ENCODE measurements around the gene PCAT7.

The PCAT7 gene

DNA sequence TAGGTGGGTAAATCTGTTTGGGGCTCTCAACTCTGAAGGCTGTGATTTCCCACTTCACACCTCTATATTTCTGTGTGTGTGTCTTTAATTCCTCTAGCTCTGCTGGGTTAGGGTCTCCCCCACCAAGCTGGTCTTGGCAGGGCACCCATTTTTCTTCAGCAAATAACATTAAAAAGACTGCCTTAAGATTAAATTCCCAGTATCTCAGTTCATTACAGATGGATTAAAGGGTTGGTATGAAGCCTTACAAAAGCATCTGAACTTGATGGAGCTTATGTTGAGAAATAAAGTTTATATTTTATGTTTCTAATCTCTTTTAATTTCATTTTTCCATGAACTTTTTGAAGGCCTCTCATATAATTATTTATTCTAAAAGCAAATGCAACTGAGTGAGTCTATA is 11.7 kb downstream of the PCAT7 start:
- H3K9ac ChIP-seq (ENCODE audit: low read depth, low read length), result no peak overlapping the region
- no peaks in the 10 kb centered on the region for H3K36me3 ChIP-seq (ENCODE audit: control insufficient read depth, insufficient read depth, low read length)
- peaks cover 12% of the 10 kb centered on the region for H3K4me1 ChIP-seq (ENCODE audit: control insufficient read depth, insufficient read depth, low read length)
- H3K9me3 ChIP-seq (ENCODE audit: control insufficient read depth, insufficient read depth, low read length), result no peaks in the 10 kb centered on the region
- no peak overlapping the region for H3K4me3 ChIP-seq (ENCODE audit: low read depth, low read length)
- H3K27me3 ChIP-seq (ENCODE audit: control insufficient read depth, insufficient read depth, low read length), result no peaks in the 10 kb centered on the region

DNA sequence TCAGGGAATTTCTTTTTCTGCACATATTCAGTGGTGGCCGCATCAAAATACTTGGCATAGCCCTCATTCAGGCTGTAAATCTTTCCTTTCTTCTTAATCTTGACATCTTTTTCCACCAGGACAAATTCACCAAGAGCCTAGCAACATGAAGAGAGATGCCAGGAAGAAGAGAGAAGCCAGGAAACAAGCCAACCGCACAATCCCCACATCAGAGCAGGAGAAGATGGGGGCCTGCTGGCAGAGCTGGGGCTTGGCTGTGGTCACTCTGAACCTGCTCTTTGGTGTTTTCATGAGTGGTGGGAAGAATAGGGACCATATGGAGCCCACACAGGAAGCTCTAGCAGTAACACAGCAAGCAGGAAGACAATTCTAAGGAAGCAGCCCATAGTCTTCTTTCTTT is 12.4 kb downstream of the PCAT7 start:
- no peak overlapping the region for H3K4me3 ChIP-seq (ENCODE audit: low read depth, low read length)
- H3K27me3 ChIP-seq (ENCODE audit: control insufficient read depth, insufficient read depth, low read length), result no peaks in the 10 kb centered on the region
- H3K36me3 ChIP-seq (ENCODE audit: control insufficient read depth, insufficient read depth, low read length), result no peaks in the 10 kb centered on the region
- H3K4me1 ChIP-seq (ENCODE audit: control insufficient read depth, insufficient read depth, low read length), result peaks cover 12% of the 10 kb centered on the region
- H3K9ac ChIP-seq (ENCODE audit: low read depth, low read length), result no peak overlapping the region
- H3K9me3 ChIP-seq (ENCODE audit: control insufficient read depth, insufficient read depth, low read length), result no peaks in the 10 kb centered on the region

GRCh38 chr9:94568250-94568889 is 13.5 kb downstream of the PCAT7 start:
- Histone ChIP-seq H3K4me1 (ENCODE audit: control insufficient read depth, insufficient read depth, low read length) (peaks cover 12% of the 10 kb centered on the region), H3K9ac (ENCODE audit: low read depth, low read length) (no peak overlapping the region), H3K36me3 (ENCODE audit: control insufficient read depth, insufficient read depth, low read length) (no peaks in the 10 kb centered on the region), H3K4me3 (ENCODE audit: low read depth, low read length) (no peak overlapping the region), H3K27me3 (ENCODE audit: control insufficient read depth, insufficient read depth, low read length) (no peaks in the 10 kb centered on the region), H3K9me3 (ENCODE audit: control insufficient read depth, insufficient read depth, low read length) (no peaks in the 10 kb centered on the region)

DNA sequence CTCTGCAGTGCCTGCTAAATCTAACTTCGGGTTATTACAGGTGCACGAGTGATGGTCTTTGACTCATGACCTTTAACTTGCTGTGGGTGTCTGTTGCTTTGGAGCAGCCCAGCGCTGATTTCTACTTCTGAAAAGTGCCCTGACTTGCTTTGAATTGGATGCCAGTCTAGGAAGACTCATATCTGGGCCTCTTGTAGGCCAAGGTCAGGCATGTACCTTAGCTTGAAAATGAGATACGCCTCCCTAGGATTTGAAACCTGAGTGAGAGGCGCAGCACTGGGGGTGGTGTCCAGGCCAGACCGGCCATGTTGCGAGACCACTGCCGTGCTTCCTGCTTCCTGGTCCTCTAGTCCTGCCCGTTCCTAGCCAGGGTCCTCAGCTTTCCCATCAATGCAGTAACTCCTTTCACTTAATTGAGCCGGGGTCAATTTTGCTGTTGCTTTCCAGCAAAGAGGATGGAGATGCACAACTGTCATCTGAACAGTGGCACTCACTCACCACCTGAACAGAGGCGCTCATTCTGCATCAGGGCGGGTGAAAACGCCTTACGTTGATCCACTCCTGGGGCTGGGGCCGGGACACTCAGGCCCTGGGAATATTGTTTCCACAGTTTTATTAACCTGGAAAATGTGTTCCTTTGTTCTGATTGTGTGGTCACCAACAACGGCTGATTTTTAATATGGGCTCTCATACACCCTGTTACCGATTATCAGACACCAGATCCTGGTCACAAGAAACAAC is 14.3 kb downstream of the PCAT7 start:
- H3K4me3 ChIP-seq (ENCODE audit: low read depth, low read length), result no peak overlapping the region
- no peak overlapping the region for H3K9ac ChIP-seq (ENCODE audit: low read depth, low read length)
- peaks cover 12% of the 10 kb centered on the region for H3K4me1 ChIP-seq (ENCODE audit: control insufficient read depth, insufficient read depth, low read length)
- no peaks in the 10 kb centered on the region for H3K9me3 ChIP-seq (ENCODE audit: control insufficient read depth, insufficient read depth, low read length)
- no peaks in the 10 kb centered on the region for H3K36me3 ChIP-seq (ENCODE audit: control insufficient read depth, insufficient read depth, low read length)
- H3K27me3 ChIP-seq (ENCODE audit: control insufficient read depth, insufficient read depth, low read length), result no peaks in the 10 kb centered on the region

DNA sequence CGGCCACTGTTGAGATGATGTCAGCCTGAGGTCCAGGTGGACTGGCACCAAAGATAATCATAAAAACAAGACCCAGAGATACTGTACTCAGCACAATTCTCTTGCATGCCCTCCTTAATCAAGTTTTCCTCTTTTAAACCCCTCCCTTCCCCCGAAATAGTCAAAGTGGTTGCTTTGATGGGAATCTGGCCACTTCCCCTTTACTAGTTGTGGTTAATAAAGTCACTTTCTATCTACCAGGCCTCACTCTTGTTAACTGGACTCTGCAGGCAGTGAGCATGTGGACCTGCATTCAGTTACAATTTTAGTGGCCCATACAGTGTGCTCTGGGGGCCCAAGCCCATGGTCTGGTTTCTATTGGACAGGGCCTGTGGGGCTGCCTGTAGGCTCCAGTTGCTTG is 21.2 kb downstream of the PCAT7 start:
- H3K9ac ChIP-seq (ENCODE audit: low read depth, low read length), result no peak overlapping the region
- no peaks in the 10 kb centered on the region for H3K9me3 ChIP-seq (ENCODE audit: control insufficient read depth, insufficient read depth, low read length)
- H3K27me3 ChIP-seq (ENCODE audit: control insufficient read depth, insufficient read depth, low read length), result no peaks in the 10 kb centered on the region
- no peak overlapping the region for H3K4me3 ChIP-seq (ENCODE audit: low read depth, low read length)
- no peaks in the 10 kb centered on the region for H3K4me1 ChIP-seq (ENCODE audit: control insufficient read depth, insufficient read depth, low read length)
- no peaks in the 10 kb centered on the region for H3K36me3 ChIP-seq (ENCODE audit: control insufficient read depth, insufficient read depth, low read length)

GRCh38 chr9:94577036-94577435 is 22.2 kb downstream of the PCAT7 start:
- Histone ChIP-seq H3K9me3 (ENCODE audit: control insufficient read depth, insufficient read depth, low read length) (no peaks in the 10 kb centered on the region), H3K4me1 (ENCODE audit: control insufficient read depth, insufficient read depth, low read length) (no peaks in the 10 kb centered on the region), H3K27me3 (ENCODE audit: control insufficient read depth, insufficient read depth, low read length) (no peaks in the 10 kb centered on the region), H3K36me3 (ENCODE audit: control insufficient read depth, insufficient read depth, low read length) (no peaks in the 10 kb centered on the region), H3K4me3 (ENCODE audit: low read depth, low read length) (no peak overlapping the region), H3K9ac (ENCODE audit: low read depth, low read length) (no peak overlapping the region)

DNA sequence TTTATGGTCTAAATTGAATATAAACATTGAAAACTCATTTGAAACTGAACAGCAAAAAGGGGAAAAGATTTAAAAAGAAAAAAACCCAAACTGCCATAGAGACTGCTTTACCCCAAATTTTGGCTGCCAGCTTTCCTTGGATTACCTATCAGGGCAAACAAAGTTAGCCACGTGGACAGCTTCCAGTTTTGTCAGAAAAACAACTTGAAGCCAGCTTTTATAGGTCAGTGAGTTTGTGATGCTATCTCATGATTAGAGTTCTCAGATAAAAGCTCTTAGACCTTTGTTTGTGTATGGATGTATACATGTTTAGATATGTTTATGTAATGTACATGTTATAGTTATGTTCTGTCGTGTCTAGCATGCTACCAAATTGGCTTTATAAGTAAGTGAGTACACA is 22.7 kb downstream of the PCAT7 start:
- no peaks in the 10 kb centered on the region for H3K27me3 ChIP-seq (ENCODE audit: control insufficient read depth, insufficient read depth, low read length)
- H3K9me3 ChIP-seq (ENCODE audit: control insufficient read depth, insufficient read depth, low read length), result no peaks in the 10 kb centered on the region
- H3K9ac ChIP-seq (ENCODE audit: low read depth, low read length), result no peak overlapping the region
- no peaks in the 10 kb centered on the region for H3K4me1 ChIP-seq (ENCODE audit: control insufficient read depth, insufficient read depth, low read length)
- H3K4me3 ChIP-seq (ENCODE audit: low read depth, low read length), result no peak overlapping the region
- H3K36me3 ChIP-seq (ENCODE audit: control insufficient read depth, insufficient read depth, low read length), result no peaks in the 10 kb centered on the region

DNA sequence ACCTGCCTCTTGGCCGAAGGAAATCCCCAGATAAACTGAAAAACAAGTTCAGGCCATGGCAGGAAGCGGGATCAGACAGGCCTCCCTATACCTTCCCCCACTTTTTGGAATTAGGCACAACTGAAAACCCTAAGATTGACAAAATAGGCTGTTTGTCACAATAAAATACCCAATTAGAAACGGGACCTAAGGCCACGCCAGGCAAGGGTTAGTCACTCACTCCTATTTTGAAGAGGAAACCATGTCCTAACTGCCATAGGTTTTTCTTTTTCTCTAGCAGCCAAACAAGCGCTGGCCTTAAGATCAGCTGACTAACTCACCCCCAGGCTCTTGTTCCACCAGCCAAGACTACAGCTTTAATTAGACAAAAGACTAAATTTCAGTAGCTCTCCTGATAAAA is 26.8 kb downstream of the PCAT7 start:
- Histone ChIP-seq H3K9me3 (ENCODE audit: control insufficient read depth, insufficient read depth, low read length) (no peaks in the 10 kb centered on the region), H3K4me3 (ENCODE audit: low read depth, low read length) (no peak overlapping the region)

GRCh38 chr9:94584555-94584954 is 29.7 kb downstream of the PCAT7 start:
- Histone ChIP-seq H3K4me3 (ENCODE audit: low read depth, low read length) (no peak overlapping the region), H3K4me1 (ENCODE audit: control insufficient read depth, insufficient read depth, low read length) (no peaks in the 10 kb centered on the region), H3K27me3 (ENCODE audit: control insufficient read depth, insufficient read depth, low read length) (no peaks in the 10 kb centered on the region), H3K9me3 (ENCODE audit: control insufficient read depth, insufficient read depth, low read length) (no peaks in the 10 kb centered on the region), H3K9ac (ENCODE audit: low read depth, low read length) (no peak overlapping the region), H3K36me3 (ENCODE audit: control insufficient read depth, insufficient read depth, low read length) (no peaks in the 10 kb centered on the region)

More for the DNA sequence above, 26.8 kb downstream of the PCAT7 start:
- Histone ChIP-seq H3K27me3 (ENCODE audit: control insufficient read depth, insufficient read depth, low read length) (no peaks in the 10 kb centered on the region), H3K36me3 (ENCODE audit: control insufficient read depth, insufficient read depth, low read length) (no peaks in the 10 kb centered on the region), H3K9ac (ENCODE audit: low read depth, low read length) (no peak overlapping the region), H3K4me1 (ENCODE audit: control insufficient read depth, insufficient read depth, low read length) (no peaks in the 10 kb centered on the region)

DNA sequence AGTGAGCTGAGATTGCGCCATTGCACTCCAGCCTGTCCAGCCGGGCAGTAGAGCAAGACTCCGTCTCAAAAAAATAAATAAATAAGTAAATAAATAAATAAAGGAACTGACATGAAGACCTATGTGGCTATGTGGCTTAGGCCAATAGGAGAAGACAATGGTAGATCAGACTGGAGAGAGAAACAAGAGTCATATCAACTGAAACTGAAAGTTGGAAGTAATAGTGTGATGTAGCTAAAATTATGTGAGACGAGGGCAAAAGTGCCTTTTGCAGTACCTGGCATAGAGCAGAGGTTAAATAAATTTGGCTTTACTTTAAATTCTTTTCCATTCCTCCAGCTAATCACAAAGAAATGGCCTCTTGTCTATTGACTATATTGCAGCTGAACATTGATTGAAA is 31.4 kb downstream of the PCAT7 start:
- Histone ChIP-seq H3K36me3 (ENCODE audit: control insufficient read depth, insufficient read depth, low read length) (no peaks in the 10 kb centered on the region), H3K4me3 (ENCODE audit: low read depth, low read length) (no peak overlapping the region), H3K9ac (ENCODE audit: low read depth, low read length) (no peak overlapping the region), H3K4me1 (ENCODE audit: control insufficient read depth, insufficient read depth, low read length) (no peaks in the 10 kb centered on the region), H3K27me3 (ENCODE audit: control insufficient read depth, insufficient read depth, low read length) (no peaks in the 10 kb centered on the region), H3K9me3 (ENCODE audit: control insufficient read depth, insufficient read depth, low read length) (no peaks in the 10 kb centered on the region)

DNA sequence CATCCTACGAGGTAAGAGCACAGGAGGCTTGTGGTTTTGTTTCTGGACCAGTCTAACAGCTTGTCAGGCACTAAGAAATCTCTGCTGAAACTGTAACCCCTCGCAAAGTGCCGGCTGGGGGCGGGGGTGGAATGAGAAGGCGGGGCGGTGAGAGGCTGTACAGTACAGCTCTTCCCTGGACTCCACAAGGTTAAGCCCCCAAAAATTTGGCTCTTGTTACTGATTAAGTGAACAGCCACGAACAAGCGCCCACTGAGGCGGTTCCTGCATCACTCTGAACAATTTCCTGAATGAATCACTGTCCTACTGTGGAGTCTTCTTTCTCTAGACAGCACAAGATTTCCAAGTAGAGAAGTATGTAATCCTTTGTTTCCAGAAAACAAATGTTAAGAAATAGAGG is 31.9 kb downstream of the PCAT7 start:
- Histone ChIP-seq H3K27me3 (ENCODE audit: control insufficient read depth, insufficient read depth, low read length) (no peaks in the 10 kb centered on the region), H3K9me3 (ENCODE audit: control insufficient read depth, insufficient read depth, low read length) (no peaks in the 10 kb centered on the region), H3K4me3 (ENCODE audit: low read depth, low read length) (no peak overlapping the region), H3K9ac (ENCODE audit: low read depth, low read length) (no peak overlapping the region), H3K4me1 (ENCODE audit: control insufficient read depth, insufficient read depth, low read length) (no peaks in the 10 kb centered on the region), H3K36me3 (ENCODE audit: control insufficient read depth, insufficient read depth, low read length) (no peaks in the 10 kb centered on the region)

- no peaks in the 10 kb centered on the region for H3K4me1 ChIP-seq (ENCODE audit: control insufficient read depth, insufficient read depth, low read length)
- no peaks in the 10 kb centered on the region for H3K9me3 ChIP-seq (ENCODE audit: control insufficient read depth, insufficient read depth, low read length)
- no peaks in the 10 kb centered on the region for H3K36me3 ChIP-seq (ENCODE audit: control insufficient read depth, insufficient read depth, low read length)
- H3K4me3 ChIP-seq (ENCODE audit: low read depth, low read length), result no peak overlapping the region
- H3K27me3 ChIP-seq (ENCODE audit: control insufficient read depth, insufficient read depth, low read length), result no peaks in the 10 kb centered on the region
- no peak overlapping the region for H3K9ac ChIP-seq (ENCODE audit: low read depth, low read length)
These were observed 33.8 kb downstream of the PCAT7 start for GRCh38 chr9:94588681-94589080.
